GM23248 (cell line): ENCODE data around the gene ACVR2B.

Experiments used
- EZH2 ChIP-seq: fragments of 200-600 bp; sonication (generic); IDR thresholded peaks from 2 replicates; pipeline ENCODE4 v1.6.1; 2018; ENCODE audit warnings: antibody characterized with exemption, mild to moderate bottlenecking; ENCODE audit not compliant: insufficient read depth, poor library complexity, severe bottlenecking
- EZH2phosphoT487 ChIP-seq: fragments of 200-600 bp; sonication (generic); IDR thresholded peaks from 2 replicates; pipeline ENCODE4 v1.6.1; 2018; ENCODE audit warnings: antibody characterized with exemption, moderate library complexity, mild to moderate bottlenecking, low read depth; ENCODE audit not compliant: insufficient read depth

- TF ChIP-seq EZH2 (no peak), EZH2phosphoT487 (no peak)
Measured at GRCh38 chr3:38459499-38460048, 5.9 kb downstream of the ACVR2B start.
